SU-DHL-6 (cell line): ENCODE data around the gene BAZ1A.

Experiments used
- H2AFZ ChIP-seq: fragments of 200-600 bp; sonication (generic); 2 replicates; pipeline ENCODE4 v1.6.1; 2014; ENCODE audit warnings: low read depth, mild to moderate bottlenecking, moderate library complexity, mixed read lengths, antibody characterized with exemption, low read length; ENCODE audit not compliant: severe bottlenecking
- H3F3A ChIP-seq: fragments of 200-600 bp; shearing (Covaris generic); 2 replicates; pipeline ENCODE4 v1.6.0; 2016; ENCODE audit warnings: antibody characterized with exemption, mild to moderate bottlenecking; ENCODE audit not compliant: insufficient read depth
- H3K27ac ChIP-seq: fragments of 200-600 bp; sonication (generic); 2 replicates; pipeline ENCODE4 v1.5.1; 2016; ENCODE audit warnings: low read depth, mild to moderate bottlenecking, low read length, moderate library complexity, mixed read lengths
- H3K27me3 ChIP-seq: fragments of 200-600 bp; sonication (generic), shearing (Covaris generic); 2 replicates; pipeline ENCODE4 v1.6.0; 2014; ENCODE audit warnings: mild to moderate bottlenecking, low read length
- H3K36me3 ChIP-seq: fragments of 200-600 bp; sonication (generic); 2 replicates; pipeline ENCODE4 v1.6.1; 2014; ENCODE audit warnings: mild to moderate bottlenecking, low read length, mixed read lengths
- H3K4me2 ChIP-seq: fragments of 300-600, 200-600 bp; shearing (Covaris generic), sonication (generic); 2 replicates; pipeline ENCODE4 v1.6.0; 2014; ENCODE audit warnings: low read length, low read depth, mild to moderate bottlenecking; ENCODE audit not compliant: poor library complexity, severe bottlenecking
- H3K4me3 ChIP-seq: fragments of 200-600 bp; sonication (generic); 2 replicates; pipeline ENCODE4 v1.5.1; 2014; ENCODE audit warnings: antibody characterized with exemption, low read length, mild to moderate bottlenecking, mixed read lengths; ENCODE audit not compliant: insufficient read depth, poor library complexity, severe bottlenecking
- H3K79me2 ChIP-seq: fragments of 200-600 bp; sonication (generic); 2 replicates; pipeline ENCODE4 v1.6.1; 2014; ENCODE audit warnings: mild to moderate bottlenecking, low read length, moderate library complexity; ENCODE audit not compliant: insufficient read depth
- H3K9ac ChIP-seq: fragments of 200-600 bp; sonication (generic); 2 replicates; pipeline ENCODE4 v1.7.0; 2014; ENCODE audit warnings: mild to moderate bottlenecking, low read length
- H3K9me2 ChIP-seq: fragments of 200-600 bp; sonication (generic); replicated peaks from 2 replicates; pipeline ENCODE4 v1.6.1; 2014; ENCODE audit warnings: low read length; ENCODE audit not compliant: insufficient read depth
- H3K9me3 ChIP-seq: fragments of 200-600 bp; sonication (generic); 2 replicates; pipeline ENCODE4 v1.6.1; 2014; ENCODE audit warnings: low read length, mixed read lengths; ENCODE audit not compliant: insufficient read depth
- H4K20me1 ChIP-seq: fragments of 200-600 bp; sonication (generic); 2 replicates; pipeline ENCODE4 v1.6.1; 2014; ENCODE audit warnings: low read depth, mild to moderate bottlenecking, antibody characterized with exemption, low read length, moderate library complexity, mixed read lengths
- EZH2phosphoT487 ChIP-seq: fragments of 200-600 bp; sonication (generic), shearing (Covaris generic); conservative IDR thresholded peaks from 2 replicates; pipeline ENCODE4 v1.6.1; 2018; ENCODE audit warnings: mild to moderate bottlenecking, antibody characterized with exemption, low read length, moderate library complexity, mixed read lengths
- TF ChIP-seq, protein P1 (sequence below): fragments of 200-600 bp; sonication (generic); IDR thresholded peaks from one replicate; pipeline ENCODE4 v1.5.1; 2017; ENCODE audit warnings: antibody characterized with exemption, mild to moderate bottlenecking, low read length, moderate library complexity; ENCODE audit not compliant: insufficient read depth, poor library complexity, severe bottlenecking

BAZ1A gene

GRCh38 chr14:34775922-34776321 is 99.2 kb downstream of the BAZ1A start:
- Histone ChIP-seq H3K79me2 (no peaks in the 10 kb centered on the region), H3K4me2 (no peak overlapping the region), H3F3A (peaks cover 11% of the 10 kb centered on the region; the same call in 1 of the 2 replicates), H3K9ac (no peak overlapping the region), H3K9me2 (no peaks in the 10 kb centered on the region), H3K4me3 (no peak overlapping the region), H3K27ac (no peak overlapping the region), H2AFZ (no peak overlapping the region), H3K27me3 (no peaks in the 10 kb centered on the region), H3K36me3 (peaks cover 46% of the 10 kb centered on the region), H4K20me1 (no peaks in the 10 kb centered on the region), H3K9me3 (no peaks in the 10 kb centered on the region)
- no peak for TF ChIP-seq EZH2phosphoT487
- TF ChIP-seq, protein P1, sequence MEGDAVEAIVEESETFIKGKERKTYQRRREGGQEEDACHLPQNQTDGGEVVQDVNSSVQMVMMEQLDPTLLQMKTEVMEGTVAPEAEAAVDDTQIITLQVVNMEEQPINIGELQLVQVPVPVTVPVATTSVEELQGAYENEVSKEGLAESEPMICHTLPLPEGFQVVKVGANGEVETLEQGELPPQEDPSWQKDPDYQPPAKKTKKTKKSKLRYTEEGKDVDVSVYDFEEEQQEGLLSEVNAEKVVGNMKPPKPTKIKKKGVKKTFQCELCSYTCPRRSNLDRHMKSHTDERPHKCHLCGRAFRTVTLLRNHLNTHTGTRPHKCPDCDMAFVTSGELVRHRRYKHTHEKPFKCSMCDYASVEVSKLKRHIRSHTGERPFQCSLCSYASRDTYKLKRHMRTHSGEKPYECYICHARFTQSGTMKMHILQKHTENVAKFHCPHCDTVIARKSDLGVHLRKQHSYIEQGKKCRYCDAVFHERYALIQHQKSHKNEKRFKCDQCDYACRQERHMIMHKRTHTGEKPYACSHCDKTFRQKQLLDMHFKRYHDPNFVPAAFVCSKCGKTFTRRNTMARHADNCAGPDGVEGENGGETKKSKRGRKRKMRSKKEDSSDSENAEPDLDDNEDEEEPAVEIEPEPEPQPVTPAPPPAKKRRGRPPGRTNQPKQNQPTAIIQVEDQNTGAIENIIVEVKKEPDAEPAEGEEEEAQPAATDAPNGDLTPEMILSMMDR: no peak

- no peaks in the 10 kb centered on the region for H4K20me1 ChIP-seq
- H3K36me3 ChIP-seq: peaks cover 46% of the 10 kb centered on the region
- H2AFZ ChIP-seq: no peak overlapping the region
- H3K9me2 ChIP-seq: no peaks in the 10 kb centered on the region
- no peak overlapping the region for H3K27ac ChIP-seq
- no peaks in the 10 kb centered on the region for H3K9me3 ChIP-seq
- no peak overlapping the region for H3K9ac ChIP-seq
- no peaks in the 10 kb centered on the region for H3K27me3 ChIP-seq
- H3K4me3 ChIP-seq: no peak overlapping the region
- H3F3A ChIP-seq: peaks cover 6% of the 10 kb centered on the region; the same call in 1 of the 2 replicates
- H3K79me2 ChIP-seq: no peaks in the 10 kb centered on the region
- no peak overlapping the region for H3K4me2 ChIP-seq
- TF ChIP-seq, protein P1: no peak
- no peak for TF ChIP-seq EZH2phosphoT487
Measured at GRCh38 chr14:34775342-34775741, 99.8 kb downstream of the BAZ1A start.

DNA sequence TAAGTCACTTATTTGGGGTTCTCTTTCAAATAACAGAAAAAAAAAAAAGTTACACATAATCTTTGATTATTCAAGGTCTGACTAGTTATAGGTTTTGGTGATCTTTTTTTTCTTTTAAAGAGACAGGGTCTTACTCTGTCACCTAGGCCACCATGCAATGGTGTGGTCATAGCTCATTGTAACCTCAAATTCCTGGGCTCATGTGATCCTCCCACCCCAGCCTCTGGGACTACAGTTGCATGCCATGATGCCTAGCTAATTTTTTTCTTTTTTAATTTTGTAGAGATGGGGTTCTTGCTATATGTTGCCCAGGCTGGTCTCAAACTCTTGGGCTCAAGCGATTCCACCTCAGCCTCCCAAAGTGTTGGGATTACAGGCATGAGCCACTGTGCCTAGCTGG is 104.3 kb downstream of the BAZ1A start:
- Histone ChIP-seq H3K4me2 (no peak overlapping the region), H3K79me2 (no peaks in the 10 kb centered on the region), H3K27me3 (no peaks in the 10 kb centered on the region), H4K20me1 (no peaks in the 10 kb centered on the region), H3K36me3 (peaks cover 44% of the 10 kb centered on the region), H3K9ac (no peak overlapping the region), H3F3A (peaks cover 11% of the 10 kb centered on the region; the same call in 1 of the 2 replicates), H2AFZ (no peak overlapping the region), H3K9me2 (no peaks in the 10 kb centered on the region), H3K9me3 (no peaks in the 10 kb centered on the region), H3K4me3 (no peak overlapping the region), H3K27ac (no peak overlapping the region)
- TF ChIP-seq, protein P1: no peak
- no peak for TF ChIP-seq EZH2phosphoT487

GRCh38 chr14:34766606-34767005 is 108.6 kb downstream of the BAZ1A start:
- Histone ChIP-seq H3K27ac (no peak overlapping the region), H3K9ac (no peak overlapping the region), H3K9me3 (no peaks in the 10 kb centered on the region), H3K79me2 (no peaks in the 10 kb centered on the region), H2AFZ (no peak overlapping the region), H4K20me1 (no peaks in the 10 kb centered on the region), H3K4me2 (no peak overlapping the region), H3F3A (peaks cover 11% of the 10 kb centered on the region; the same call in 1 of the 2 replicates), H3K27me3 (no peaks in the 10 kb centered on the region), H3K9me2 (no peaks in the 10 kb centered on the region), H3K36me3 (peaks cover 60% of the 10 kb centered on the region), H3K4me3 (no peak overlapping the region)
- no peak for TF ChIP-seq EZH2phosphoT487
- TF ChIP-seq, protein P1: no peak
